HG03575 (cell line): ENCODE results near the gene NBEA.

Experiments
- ATAC-seq: cut with Tn5 transposase; IDR thresholded peaks from one replicate; pipeline ENCODE4 v1.9.1; 2021; ENCODE audit not compliant: unreplicated experiment, insufficient number of reproducible peaks, low FRiP score; ENCODE audit errors: extremely low read depth

NBEA gene

DNA sequence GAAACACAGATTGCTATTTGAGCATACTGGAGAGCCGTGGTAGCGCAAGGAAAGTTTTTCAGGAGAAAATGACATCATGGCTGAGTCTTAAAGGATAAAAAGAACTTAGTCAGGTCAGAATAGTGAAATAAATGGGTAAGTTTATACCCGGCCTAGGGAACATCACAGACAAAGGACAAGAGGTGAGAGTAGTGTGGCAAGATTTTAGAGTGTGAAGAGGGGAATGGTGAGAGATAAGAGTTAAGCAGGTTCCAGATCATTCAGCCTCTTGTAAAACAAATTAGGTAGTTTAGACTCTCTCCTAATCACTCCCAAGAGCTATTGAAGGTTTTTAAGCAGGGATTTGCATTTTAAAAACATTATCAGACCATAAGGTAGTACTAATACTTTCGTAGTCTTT is 650.4 kb downstream of the NBEA start:
- no peak for ATAC-seq

DNA sequence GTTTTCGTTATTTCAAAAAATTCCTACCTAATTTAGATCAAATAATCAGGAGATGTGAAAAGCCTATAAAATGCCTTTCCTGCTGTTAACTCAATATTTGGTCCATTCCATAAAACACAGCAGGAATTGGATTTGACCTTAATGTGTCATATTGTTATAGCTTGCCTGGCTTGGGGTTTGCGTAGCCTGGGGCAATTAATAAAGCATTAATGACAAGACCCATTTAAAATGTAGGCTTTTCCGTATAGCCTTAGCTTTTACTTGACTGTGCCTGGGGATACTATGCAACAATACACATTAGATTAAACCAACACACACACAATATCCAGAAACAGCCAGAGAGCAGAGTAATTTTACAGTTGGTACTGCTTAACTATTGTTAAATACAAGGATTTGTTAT is 651.6 kb downstream of the NBEA start:
- ATAC-seq, result no peak

DNA sequence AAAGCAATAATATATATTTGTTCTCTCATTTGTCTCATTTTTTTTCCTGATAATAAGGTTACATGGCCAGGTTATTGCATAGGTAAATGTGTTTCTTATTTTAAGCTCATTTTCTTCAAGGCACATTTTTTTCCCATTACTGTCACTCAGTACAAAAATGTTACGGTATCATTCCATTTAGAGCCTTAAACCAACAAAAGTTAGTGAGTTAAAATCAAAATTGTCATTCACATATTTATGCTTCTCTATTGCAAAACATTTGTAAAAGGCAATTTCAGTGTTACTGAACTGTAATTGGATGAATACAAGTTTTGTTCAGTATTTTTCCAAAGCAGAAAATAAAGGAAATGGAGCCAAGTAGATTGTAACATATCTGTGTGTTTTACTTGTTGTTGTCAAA is 652.0 kb downstream of the NBEA start:
- ATAC-seq, result no peak

DNA sequence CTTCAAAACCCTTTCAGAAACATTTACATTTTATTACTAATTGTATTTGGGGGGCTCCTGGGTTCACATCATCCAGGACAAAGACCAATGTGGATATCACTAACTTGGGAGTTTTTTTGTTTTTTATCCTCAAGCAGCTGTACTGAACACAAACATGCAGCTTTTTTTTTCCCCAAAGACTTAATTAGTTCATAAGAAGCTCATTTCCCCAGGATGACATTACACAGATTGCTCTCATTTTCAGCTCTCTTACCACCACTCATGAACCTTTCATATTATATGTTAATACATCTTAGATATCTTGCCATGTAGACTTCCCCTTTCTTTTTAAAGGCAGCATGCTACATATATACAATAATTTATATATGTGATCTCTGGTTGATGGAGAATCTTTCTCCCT is 653.1 kb downstream of the NBEA start:
- no peak for ATAC-seq

DNA sequence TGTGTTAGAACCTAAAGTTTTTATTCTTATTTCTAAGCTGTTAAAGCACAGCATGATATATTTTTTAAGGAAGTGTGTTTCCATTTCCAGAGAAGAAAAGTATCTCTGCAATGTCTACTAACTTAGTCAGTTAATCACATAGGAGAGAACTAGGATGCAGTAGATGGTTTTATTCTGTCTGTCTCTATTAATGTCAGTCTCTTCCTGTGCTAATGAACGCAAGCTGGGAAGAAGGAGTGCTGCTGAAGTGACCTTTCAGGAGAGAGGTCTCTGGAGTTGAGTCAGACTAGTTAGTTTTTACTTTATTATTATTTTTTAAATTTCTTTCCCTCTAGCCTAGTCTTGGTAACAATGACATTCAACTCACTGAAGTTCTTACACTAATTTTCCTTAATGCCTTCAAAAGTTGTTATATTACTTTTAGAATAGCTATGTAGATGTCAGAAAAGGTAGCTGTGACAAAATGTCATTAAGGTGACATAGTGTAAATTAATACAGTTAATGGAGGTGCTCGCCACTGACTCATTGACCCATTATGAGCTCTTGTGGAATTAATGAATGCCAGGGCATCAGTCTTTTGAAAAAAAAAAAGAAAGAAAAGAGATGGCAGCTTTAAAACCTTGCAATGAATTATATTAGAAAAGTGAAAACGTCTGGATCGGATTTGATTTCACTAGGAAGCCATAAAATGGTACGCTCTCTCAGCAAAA is 654.4 kb downstream of the NBEA start:
- no peak for ATAC-seq

DNA sequence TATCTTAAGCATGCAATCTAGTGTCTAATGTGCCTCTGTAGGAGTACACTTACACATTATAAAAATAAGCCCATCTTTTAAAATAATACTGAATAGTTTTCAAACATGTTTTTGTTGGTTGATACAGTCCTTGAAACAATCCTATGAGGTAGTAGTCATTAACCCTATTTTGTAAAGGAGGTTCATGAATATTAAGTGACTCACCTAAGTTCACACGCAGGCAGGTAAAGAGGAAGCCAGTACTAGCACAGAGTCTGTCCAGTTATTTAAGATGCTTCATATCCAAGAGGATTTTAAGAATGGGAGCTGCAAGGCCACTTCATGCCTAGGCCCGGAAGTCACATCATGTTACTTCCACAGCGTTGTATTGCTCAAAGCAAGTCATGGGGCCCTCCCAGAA is 655.4 kb downstream of the NBEA start:
- ATAC-seq, result no peak

DNA sequence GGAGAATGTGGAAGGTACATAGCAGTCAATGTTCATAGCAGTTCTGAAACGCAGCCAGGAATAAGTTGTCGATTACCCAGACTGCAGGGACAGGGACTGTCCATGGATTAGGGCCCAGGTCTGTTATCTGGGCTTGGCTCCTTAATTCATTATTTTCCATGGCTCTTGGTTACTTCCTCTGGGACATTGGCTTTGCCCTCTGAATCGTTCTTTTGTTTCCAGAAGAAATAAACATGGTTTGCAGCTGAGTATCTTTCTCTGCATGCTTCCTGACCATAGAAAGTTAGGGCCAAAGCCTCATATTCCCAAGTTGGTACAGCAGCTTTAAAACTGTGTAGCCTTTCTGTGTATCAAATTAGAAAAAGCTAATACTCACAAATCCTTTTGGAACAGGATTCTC is 656.2 kb downstream of the NBEA start:
- ATAC-seq, result no peak

DNA sequence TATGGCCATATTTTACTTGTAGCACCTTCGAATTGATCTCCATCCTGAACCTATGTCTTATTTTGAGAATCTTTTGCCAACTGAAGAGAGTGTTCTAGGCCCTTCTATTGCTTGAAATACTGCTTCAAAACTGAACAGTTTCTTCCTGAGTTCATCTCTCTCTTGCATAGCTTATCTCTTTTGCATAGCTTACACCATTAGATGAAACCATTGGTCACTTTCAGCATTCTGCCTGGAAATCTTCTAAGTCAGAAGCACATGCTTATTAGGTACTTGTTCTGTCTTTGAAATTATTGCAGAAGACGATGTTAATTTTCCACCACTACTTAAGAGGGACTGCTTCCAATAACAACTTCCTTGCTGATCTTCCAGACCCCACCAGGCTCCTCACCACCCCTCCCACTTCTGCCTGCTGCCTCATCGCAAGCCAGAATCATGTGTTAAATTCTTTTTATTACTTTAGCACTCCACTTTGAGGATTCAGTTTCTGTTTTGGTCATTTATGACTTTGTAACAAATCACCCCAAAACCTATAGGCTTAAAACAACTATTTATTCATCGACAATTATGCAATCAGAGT is 656.8 kb downstream of the NBEA start:
- no peak for ATAC-seq

DNA sequence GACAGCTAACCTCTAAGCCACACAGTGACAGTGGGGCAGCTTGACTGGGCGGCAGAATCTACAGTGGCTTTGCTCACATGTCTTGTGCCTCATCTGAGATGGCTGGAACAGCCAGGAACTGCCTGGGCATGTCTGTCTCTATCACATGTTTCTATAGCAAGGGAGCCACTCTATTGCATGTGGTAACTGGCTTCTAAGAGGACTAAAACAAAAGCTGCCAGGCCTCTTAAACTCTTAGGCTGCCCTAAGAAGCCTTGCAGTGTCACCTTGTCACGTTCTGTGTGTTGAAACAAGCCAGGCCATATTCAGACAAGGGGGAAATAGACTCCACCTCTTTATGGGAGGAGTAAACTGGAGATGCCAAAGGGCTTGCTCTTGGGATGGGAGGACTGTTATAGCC is 657.3 kb downstream of the NBEA start:
- no peak for ATAC-seq

DNA sequence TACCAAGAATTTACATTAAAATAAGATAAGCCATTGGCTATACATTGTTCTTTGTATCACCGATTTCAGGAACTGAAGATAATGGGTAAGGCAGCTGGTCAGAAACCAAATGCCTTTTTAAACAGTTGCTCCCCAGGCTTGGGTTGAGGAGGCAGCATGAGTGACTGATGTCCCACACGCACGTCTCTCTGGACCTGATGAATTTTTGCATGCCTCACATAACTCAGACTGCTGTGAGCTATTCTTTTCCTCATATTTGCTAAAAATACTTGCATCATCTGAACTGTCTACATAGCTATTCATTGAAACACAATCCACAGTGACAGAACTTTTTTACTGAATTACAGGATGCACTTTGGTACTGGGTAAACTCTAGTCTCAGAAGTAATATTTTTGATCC is 658.1 kb downstream of the NBEA start:
- ATAC-seq, result no peak

DNA sequence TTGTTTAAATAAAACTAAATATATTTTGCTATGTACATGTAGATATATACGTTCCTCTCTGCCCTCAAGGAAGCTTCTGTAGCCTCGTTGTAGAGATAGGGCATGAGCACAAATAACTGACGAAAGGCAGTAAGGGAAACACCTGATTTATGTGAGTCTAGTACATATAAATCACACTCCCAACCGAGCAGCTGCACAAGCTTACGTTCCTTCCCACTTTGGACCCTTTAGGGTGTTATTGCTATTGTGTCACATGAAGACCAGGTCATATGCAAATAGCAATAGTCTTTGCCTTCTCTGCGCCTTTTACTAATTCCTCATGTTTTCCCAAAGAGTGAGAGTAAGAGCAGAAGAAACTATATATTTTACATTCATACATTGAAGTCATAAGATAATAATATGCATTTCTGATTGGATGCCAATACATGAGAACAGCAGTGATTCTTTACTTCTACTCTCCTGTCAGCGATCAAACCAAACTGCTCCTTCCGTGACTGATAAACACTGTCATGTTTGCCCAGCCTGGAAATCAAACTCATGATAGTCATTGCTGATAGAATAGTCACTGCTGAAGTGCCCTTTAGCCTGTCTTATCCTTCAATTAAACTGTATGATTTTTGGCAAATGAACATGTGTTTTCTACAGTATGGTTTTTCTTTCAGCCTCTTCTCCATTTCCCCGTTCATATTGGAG is 661.7 kb downstream of the NBEA start:
- ATAC-seq, result no peak

DNA sequence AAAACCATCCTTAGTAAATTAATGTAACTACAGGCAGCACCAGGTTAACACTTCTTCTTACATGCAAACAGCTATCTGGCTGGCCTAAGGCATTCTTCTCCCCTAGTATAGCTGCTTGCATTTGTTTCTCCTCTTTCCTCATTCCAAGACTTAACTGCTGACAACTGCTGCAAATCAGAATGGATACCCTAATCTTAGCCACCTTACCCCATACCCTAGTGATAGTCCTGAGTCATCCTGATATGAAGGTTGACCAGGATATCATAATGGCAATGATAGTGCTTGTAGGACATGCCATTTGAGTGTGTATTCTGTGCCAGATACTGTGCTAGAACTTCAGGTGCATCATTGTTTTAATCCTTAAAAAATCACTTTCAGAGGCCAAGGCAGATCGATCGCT is 672.6 kb downstream of the NBEA start:
- ATAC-seq, result no peak

DNA sequence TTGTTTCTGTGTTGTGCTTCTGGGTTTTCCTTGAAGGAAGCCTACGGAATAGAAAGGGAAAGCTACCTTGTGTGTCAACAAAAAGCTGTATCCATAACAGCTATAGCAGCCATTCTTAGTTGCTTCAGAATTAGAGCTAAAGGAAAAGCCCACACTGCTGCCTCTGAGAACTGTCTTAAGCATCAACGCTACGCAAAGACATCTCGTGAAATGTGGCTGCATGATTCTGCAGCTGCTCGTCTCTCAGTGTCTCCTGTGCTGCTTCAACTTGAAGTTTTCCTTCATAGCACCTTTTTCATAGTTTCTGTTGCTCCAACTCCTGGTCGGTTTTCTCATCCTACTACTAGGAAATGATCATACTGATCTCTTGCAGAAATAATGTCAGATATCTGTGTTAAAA is 675.4 kb downstream of the NBEA start:
- ATAC-seq, result no peak

DNA sequence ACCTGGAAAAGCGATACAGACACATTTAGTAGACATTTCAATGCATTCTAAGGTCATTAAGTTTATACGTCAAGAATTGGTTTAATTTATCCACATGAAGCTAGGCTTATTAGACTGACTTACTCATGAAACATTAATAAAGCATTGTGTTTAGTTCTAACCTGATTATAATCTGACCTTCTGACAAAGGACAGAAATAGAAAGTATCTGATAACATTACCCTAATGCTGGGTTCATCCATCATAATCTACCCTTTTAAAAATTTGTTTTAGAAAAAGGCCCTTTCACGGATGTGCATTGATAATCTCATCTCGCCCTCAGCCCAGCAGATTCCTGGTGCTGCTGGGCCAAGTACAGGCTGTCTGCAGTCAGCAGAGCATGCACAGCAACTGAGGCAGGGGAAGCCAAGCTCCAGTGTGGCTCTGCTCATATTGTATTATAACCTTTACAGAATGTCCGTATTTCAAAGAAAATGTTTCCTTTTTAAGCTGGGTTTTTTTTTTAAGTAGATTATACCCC is 676.6 kb downstream of the NBEA start:
- no peak for ATAC-seq

DNA sequence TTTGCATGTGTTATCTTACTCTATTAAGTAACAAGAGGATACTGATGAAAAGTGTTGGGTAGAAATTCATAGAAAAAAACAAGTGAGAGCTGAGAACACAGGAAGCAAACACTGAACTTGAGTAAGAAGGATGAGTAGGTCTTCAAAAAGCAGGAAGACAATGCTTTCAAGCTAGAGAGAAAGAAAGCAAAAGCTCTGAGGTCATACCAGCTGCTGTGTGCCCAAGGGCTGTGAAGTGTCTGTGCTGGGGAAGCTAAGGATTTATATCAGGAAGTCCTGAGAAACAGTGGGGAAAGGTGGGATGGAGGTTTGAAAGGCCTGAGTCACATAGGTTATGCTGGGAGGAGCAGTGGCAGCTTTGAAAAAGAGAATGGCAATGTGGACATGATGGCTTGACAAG is 679.9 kb downstream of the NBEA start:
- ATAC-seq, result no peak

DNA sequence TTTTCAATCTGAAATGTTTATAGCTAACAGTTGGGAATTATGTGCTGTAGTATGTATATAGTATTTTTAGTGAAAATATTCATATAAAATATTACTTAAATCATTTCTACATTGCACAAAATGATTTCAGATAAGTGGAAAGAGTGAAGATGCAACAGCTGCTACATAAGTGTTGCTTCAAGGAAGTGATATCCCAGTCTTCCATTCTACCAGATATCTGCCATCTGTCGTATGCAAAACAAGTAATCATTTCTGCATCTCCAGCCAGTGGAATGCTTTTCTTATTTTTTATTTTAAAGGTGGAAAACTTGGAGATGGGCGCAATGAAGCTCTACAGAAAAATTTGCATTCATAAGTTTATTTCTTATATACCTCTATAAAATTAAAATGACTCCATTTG is 687.0 kb downstream of the NBEA start:
- ATAC-seq, result no peak

DNA sequence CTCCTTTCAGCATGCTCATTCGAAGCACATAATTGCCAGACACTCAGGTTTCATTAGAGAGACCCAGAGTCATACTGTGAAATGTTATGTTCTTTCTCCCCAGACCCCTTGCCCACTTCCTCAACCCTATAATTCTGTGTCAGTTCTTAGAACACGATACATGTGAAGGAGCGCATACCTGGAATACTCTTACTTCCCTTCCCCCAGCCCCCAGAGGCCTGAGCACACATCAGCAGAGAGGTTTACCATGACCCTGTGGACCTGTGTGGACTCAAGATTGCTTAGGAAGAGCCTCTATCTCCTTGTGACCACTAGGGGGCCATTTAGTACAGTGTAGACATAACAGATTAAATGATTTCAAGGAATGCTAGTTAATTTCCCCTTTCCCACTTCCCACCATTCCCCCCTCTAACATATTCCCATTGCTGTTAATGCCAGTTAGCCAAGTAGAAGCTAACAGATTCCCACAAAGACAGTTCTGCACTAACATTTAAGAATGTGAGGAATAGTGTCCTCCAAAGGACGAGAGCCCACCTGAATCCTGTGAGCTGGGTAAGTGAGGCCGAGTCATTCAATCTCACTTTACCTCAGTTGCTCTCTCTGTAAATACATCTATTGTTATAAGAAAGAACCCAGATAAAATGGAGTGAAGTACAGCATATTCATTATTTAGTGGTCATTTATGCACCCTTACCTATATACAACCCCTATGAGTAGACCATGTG is 688.6 kb downstream of the NBEA start:
- no peak for ATAC-seq

DNA sequence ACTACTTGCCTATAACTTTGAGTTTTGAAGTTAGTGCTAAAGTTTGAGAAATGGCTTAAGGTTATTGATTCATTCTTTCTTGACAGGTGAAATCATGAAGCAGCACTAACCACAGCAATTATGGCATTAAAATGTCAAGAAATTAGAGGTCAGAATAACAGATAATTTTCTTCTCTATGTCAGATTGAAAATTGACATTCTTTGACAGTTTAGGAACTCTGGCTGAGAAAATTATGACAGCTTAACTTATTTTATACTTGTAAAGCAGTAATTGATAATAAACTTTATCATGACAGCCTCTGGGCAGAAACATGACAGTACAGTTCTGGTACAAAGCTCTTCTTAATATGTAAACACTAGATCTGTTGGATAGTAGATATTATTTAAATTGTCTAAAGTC is 689.6 kb downstream of the NBEA start:
- ATAC-seq, result no peak

DNA sequence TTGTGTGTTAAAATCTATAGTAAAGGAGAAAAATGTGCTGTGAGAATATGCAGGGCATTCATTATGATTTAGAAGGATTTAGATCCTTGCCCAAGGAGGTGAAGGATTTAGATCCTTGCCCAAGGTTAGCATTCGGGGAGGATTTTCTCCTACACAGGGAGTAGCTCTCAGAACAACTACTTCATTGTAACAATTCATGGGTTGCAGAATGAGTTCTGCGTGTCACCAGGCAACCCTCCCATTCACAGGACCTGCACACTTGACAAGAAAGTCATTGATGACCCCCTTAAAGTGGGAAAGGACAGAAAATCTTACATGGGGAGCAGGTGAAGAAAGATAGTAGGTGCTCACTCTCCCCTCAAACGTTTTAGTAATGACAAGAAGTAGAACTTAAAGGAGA is 701.6 kb downstream of the NBEA start:
- ATAC-seq, result no peak
